NCI-H2029 (cell line): ENCODE measurements around the gene MAGI2.

ENCODE experiments used
- DNase-seq: peaks from one replicate; lab custom pipeline; 2025; lab: John Stamatoyannopoulos, UW

MAGI2 gene

DNA sequence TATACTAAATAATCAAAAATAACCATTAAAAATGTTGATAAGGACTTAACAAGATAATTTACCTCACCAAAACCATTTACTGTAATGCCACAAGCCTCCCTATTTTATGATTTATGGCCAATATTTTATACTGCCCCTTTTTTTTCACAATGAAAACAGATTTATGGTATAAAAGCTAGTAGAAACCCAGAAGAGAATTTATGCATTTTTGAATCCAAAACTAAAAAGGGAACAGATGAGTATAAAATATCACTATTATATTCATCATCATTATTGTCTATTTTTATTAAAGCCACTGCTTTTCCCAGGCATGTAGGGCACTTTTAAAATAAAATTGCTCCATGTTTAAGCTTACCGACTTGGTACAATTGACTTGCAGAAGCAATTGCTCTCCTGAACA, 1229.9 kb downstream of the MAGI2 start:
- DNase-seq: no peak

- DNase-seq: no peak
Measured at GRCh38 chr7:78222001-78222751, 1231.3 kb downstream of the MAGI2 start.

GRCh38 chr7:78220754-78221153, 1232.7 kb downstream of the MAGI2 start:
- no peak for DNase-seq

- DNase-seq: no peak
Measured at GRCh38 chr7:78218876-78219275, 1234.6 kb downstream of the MAGI2 start.

DNA sequence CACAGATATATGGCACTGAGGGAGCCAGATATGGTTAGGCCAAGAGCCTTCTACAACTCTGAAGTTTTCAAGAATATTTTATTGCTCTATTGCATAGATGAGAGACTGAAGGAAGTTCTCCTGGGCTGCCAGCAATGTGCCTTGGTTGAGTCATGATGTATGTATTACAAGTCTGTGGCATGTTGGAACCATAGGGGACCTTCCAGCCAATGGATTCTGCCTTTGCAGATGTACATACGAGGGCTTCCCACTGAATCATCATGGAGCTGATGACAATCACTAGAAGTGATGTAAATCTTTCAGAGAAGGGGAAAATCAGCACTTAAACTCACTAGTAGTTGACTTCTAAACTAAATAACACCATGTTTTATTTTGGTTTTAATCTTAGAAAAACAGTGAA, 1235.4 kb downstream of the MAGI2 start:
- DNase-seq: no peak

GRCh38 chr7:78215199-78215598, 1238.3 kb downstream of the MAGI2 start:
- DNase-seq: no peak

- no peak for DNase-seq
Measured at GRCh38 chr7:78213402-78213801, 1240.1 kb downstream of the MAGI2 start.

DNA sequence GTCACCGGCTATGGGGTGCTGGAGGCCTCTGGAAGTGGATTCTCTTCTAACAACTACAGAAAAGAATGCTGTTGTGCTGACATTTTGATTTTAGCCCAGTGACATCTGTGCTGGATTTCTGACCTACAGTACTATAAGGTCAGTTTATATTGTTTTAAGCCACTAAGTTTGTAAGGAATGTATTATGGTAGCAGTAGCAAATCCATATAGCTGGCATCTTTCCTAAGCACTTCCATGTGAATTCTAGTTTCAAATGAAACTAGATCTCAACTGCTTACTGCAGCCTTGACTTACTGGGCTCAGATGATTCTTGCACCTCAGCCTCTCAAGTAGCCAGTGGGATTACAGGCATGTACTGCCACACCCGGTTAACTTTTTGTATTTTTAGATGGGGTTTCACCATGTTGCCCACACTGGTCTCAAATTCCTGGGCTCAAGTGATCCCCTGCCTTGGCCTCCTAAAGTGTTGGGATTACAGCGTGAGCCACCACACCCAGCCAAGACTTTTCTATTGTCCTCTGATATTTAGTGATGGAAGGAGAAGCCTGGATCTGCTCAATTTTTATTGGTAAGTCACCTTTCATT, 1240.9 kb downstream of the MAGI2 start:
- DNase-seq: no peak

DNA sequence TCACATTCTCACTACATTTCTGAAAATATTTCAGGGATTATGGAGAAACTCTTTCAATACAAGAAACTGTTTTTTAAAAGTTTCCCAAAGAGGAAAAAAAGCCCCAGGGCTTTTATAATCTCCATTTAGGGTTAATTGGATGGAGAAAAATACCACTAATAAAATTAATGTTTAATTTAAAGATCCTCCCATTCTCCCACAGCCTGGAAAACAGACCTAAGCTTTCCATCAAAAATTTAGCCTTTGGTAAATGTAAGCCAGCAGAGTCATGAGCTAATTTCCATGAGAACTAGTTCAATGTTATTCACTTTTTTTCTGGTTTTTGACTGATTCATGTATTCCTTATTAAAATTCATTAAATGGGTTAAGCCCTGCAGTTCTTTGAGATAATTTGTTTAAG, 1246.2 kb downstream of the MAGI2 start:
- DNase-seq: no peak

GRCh38 chr7:78206769-78207168, 1246.7 kb downstream of the MAGI2 start:
- DNase-seq: no peak

DNA sequence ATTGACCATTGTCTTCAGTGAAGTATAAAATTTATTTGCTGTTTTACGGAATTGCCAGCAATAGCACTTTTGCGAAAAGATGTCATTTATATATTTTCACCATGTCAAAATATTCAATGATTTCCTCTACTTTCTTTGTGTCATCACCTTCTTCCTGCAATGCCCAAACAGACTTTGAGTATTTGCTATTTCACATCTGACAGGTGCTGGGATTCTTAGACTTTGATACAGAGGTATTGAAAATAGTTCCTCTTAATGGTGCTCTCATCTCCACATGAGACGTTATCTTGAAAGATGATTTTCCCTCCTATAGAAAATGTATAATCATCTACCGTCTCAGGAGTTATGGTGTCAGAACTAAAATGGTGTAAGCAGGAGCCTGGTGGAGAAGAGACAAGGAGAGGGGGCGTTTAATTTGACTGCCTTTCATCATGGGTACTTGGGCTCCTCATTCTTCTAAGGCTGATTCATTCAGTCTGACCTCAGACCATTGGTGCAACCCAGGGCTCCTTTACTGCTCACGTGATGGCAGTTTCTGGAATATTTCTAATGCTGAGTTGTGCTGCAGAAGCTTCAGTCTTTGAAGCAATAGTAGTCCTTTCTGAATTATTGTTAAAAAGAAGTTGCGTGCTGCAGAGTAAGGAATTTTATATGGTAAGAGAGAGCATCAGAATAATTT, 1250.3 kb downstream of the MAGI2 start:
- DNase-seq: no peak

DNA sequence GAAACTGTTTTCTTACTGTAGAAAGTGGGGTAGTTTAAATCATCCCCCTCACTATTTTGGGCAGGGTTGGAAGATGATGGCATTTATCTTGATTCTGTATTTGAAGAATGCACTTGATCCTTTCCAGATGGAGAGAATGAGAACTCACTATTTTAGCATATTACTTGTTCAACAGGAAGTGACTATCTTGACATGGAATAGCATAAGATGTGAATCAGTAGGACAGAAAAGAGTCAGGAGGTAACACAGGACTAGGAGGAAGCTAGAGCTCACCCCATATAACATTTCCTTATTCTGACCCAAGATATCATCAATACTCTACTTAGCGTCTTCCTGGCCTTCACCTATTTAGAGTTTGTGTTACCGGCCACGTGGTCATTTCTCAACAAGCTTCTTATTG, 1254.7 kb downstream of the MAGI2 start:
- no peak for DNase-seq

GRCh38 chr7:78197447-78197846, 1256.0 kb downstream of the MAGI2 start:
- DNase-seq: no peak

DNA sequence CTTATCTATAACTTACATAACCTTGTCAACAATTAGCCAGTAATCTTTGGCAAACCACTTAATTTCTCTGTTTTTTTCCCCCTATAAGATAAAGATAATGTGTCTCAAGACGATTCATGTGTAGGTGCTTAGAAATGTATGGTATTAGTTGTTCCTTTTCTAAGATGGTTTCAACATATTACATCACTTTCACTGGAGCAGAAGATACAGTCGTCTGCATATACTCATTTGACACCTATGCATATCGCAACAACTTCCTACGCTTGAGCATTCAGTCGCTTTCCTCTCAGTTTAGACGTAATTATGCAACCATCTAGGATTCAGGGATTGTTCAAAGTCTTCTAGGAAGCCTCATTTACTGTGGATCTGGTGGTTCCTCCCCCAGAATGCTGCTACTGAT, 1258.2 kb downstream of the MAGI2 start:
- no peak for DNase-seq

DNA sequence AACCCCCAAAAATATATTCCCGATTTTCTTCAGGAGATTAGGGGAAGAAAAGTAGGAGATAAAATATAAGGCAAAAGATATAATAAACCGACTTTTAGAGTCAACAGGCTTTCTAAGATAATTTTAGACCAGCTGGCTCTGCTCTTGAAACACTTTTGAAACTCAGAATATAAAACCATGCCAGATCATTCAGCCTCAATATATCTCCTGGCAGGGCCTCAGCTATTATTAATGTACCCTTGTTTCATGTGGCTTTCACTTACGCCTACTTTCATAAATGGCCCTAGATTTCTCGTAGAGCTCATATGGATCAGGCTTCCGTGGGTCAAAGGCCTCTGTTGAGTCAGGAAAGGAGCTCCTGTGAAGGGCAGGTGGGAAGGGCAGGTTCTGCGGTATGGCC, 1258.9 kb downstream of the MAGI2 start:
- DNase-seq: no peak

DNA sequence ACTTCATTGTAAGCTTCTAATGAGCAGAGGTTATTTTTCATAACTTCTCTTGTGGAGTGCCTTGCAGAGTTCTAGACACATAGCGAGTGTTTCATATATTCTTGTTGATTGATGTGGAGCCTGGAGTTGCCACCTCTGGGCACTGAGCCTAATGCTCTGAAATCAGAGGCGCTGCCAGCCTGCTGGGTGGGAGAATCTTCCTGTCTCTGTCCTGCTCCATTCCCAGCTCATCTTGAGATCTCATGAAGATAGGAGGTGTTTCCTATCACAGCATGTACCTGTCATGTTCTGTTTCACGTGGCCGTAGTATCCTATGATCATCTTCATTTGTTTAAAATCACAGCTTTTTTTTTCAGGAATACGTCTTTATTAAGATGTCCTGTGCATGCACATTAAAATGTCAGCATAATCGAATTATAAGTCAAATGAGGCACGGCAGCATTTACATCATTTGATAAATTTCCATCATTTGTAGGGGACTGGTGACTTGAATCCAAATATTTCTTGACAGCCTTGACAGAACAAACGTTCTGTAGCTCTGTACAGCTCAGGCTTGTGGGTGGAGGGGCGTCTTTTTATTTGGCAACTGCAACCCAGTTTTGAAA, 1261.9 kb downstream of the MAGI2 start:
- no peak for DNase-seq

DNA sequence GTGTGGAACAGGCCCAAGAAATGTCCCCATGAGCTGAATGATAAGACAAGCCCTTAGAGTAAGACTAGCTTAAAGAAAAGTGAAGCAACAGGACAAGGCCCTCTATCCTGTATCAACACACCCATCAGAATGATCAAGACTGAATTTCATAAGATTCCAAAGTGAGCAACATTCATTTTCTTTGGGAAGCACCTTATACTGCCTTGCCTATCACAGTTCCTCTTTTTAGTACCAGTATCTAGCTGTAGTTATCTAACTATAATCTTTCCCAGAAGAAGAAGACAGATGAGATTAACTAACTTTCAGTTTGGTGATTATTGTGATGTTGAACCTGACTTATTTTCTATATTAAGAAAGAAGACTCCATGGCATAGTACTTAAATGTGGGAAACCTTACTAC, 1263.7 kb downstream of the MAGI2 start:
- DNase-seq: no peak

GRCh38 chr7:78185149-78185745, 1268.2 kb downstream of the MAGI2 start:
- no peak for DNase-seq

- DNase-seq: no peak
Measured at GRCh38 chr7:78184299-78184698, 1269.2 kb downstream of the MAGI2 start.

GRCh38 chr7:78179827-78180477, 1273.5 kb downstream of the MAGI2 start:
- no peak for DNase-seq

- no peak for DNase-seq
Measured at GRCh38 chr7:78179211-78179610, 1274.3 kb downstream of the MAGI2 start.

GRCh38 chr7:78178319-78178718, 1275.1 kb downstream of the MAGI2 start:
- no peak for DNase-seq
